Natural killer cell treated with Interleukin-12 subunit alpha and Interleukin-12 subunit beta and Interleukin-15 and Interleukin-18, amount 100 ng/mL, for 72 hours (primary cell): Measurements from ENCODE around the gene ADGRV1. TPM values are rescaled to one million over a fixed set of nuclear protein-coding genes. Genes with fewer than 3 reads are reported as not detected.

Experiments
- ATAC-seq, 2 donors: fragments of 150-1000 bp; cut with Tn5 transposase in 1 of 2; sonication (Bioruptor Pico), chemical (Tn5 transposase) in 1 of 2; 2 replicates each; pipeline ENCODE4 v1.10.0; 2021
- DNase-seq: peaks from one replicate; pipeline ENCODE4 v3.0.0; 2022; ENCODE audit warnings: low spot score
- H3K27ac Mint-ChIP-seq, 2 donors: 1 replicate in 1 of 2; 2 replicates in 1 of 2; pipeline ENCODE4 v1.8.0; 2022; ENCODE audit warnings: mixed read lengths in 2 of 2, mild to moderate bottlenecking in 1 of 2, moderate library complexity in 1 of 2
- H3K27me3 Mint-ChIP-seq, 2 donors: 1 replicate in 1 of 2; 2 replicates in 1 of 2; pipeline ENCODE4 v1.8.0; 2022; ENCODE audit warnings: mixed read lengths in 2 of 2
- H3K36me3 Mint-ChIP-seq: one replicate; pipeline ENCODE4 v1.8.0; 2022; ENCODE audit warnings: mixed read lengths
- H3K4me1 Mint-ChIP-seq, 2 donors: 1 replicate in 1 of 2; 2 replicates in 1 of 2; pipeline ENCODE4 v1.8.0; 2022; ENCODE audit warnings: low read depth in 2 of 2, mixed read lengths in 2 of 2, mild to moderate bottlenecking in 1 of 2
- H3K4me3 Mint-ChIP-seq: one replicate; pipeline ENCODE4 v1.8.0; 2022; ENCODE audit warnings: mixed read lengths
- H3K9me3 Mint-ChIP-seq: 2 replicates; pipeline ENCODE4 v1.8.0; 2022; ENCODE audit warnings: mixed read lengths
- total RNA-seq, 2 donors: library from RNA; stranded (reverse); gene quantifications; one replicate each; pipeline ENCODE4 v1.2.3, GENCODE V29; 2022

ADGRV1 gene
- total RNA-seq, 2 donors from 2014 or later: 0.33 TPM; not detected in 1

DNA sequence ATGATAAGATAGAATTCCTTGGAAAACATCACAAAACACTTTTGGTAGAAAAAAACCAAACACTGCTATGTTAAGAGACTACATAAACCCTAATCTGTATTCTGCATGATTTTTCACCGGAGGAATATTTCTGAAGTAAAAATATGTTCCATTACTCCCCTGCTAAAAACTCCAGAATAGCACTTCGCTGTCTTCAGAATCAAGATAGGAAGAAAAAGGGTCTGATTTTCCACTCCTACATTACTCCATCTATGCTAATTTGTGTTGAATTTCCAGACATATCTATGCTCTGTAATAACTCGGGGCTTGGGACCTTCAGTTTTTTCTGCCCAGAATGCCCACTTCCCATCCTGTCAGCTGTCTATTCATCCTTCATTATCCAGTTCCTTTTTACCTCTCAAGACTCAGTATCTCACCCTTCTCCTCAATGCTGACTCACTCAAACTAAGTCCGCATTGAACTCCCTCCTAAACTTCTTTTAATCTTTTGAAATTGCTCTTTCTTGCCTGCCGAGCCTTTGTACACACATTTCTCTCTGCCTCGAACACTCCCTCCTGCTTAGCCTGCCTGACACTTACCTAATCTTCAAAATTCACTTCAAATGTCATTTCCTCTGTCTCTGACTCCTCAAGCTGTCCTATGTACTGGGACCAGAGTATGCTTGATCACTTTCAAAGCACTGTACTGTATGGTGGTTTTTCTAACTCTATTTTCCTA is 653.6 kb downstream of the ADGRV1 start:
- DNase-seq (no peak), ATAC-seq (no peak)
- Mint-ChIP-seq H3K27ac (no peak overlapping the region), H3K27me3 (peaks cover 0 to 3% of the 10 kb centered on the region in 2 donors), H3K4me1 (no peaks in the 10 kb centered on the region), H3K36me3 (no peaks in the 10 kb centered on the region), H3K4me3 (no peak overlapping the region), H3K9me3 (no peaks in the 10 kb centered on the region)

DNA sequence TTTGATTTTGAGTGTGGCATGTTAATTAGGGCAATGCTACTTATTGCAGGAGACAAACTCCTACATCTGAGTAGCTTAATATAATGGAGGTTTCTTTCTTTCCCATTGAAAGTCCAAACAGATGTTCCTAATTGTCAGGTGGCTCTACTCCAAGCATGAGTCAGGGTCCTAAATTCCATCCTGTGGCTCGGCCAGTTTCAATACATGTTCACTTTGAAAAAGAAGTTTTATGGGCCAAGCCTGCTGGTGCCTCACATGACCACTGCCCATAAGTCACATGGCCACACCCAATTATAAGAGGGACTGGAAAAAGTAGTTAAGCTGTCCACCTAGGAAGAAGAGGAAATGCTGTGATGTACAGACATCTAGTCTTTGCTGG is 654.1 kb downstream of the ADGRV1 start:
- Mint-ChIP-seq H3K4me3 (no peak overlapping the region), H3K27me3 (peaks cover 0 to 3% of the 10 kb centered on the region in 2 donors), H3K27ac (no peak overlapping the region), H3K36me3 (no peaks in the 10 kb centered on the region), H3K9me3 (no peaks in the 10 kb centered on the region), H3K4me1 (no peaks in the 10 kb centered on the region)
- DNase-seq: no peak
- no peak for ATAC-seq

Other genes with a start within 250 kb of the ADGRV1 start
- gene CETN3, start 149.0 kb upstream of the ADGRV1 start, total RNA-seq: 10 to 100 TPM; 23.3 to 26.0 TPM
- 1 to 10 TPM; 3.2 to 4.9 TPM for gene MBLAC2, start 84.0 kb upstream of the ADGRV1 start, total RNA-seq
- gene POLR3G, start 83.9 kb upstream of the ADGRV1 start, total RNA-seq: 10 to 100 TPM in 1 of 2 donors, 1 to 10 TPM in 1; 9.5 to 29.3 TPM
- 10 to 100 TPM; 16.2 to 24.4 TPM for gene LYSMD3, start 29.2 kb upstream of the ADGRV1 start, total RNA-seq